Ovary (tissue), 9 donors: ENCODE results near the gene B3GNT7. TPM values are rescaled to one million over a fixed set of nuclear protein-coding genes. Genes with fewer than 3 reads are reported as not detected.

Source experiments
- DNase-seq, 5 donors: peaks; one replicate each; pipeline ENCODE4 v3.0.0-alpha.2; 2019 to 2020
- H3K27ac ChIP-seq, 2 donors: fragments of 200-600 bp; one replicate each; pipeline versions ENCODE4 v1.5.1 to v1.8.0; 2019 to 2022
- H3K27me3 ChIP-seq: fragments of 200-600 bp; one replicate; pipeline ENCODE4 v1.8.0; 2022
- H3K36me3 ChIP-seq: fragments of 200-600 bp; sonication (generic); one replicate; pipeline ENCODE4 v1.5.1; 2019
- H3K4me1 ChIP-seq: one replicate; pipeline ENCODE4 v1.8.1; 2013; ENCODE audit warnings: mild to moderate bottlenecking, moderate library complexity; ENCODE audit not compliant: insufficient read depth
- H3K4me3 ChIP-seq: fragments of 200-600 bp; sonication (generic); one replicate; pipeline ENCODE4 v1.5.1; 2017
- H3K9me3 ChIP-seq, 2 donors: fragments of 200-600 bp in 1 of 2; sonication (generic) in 1 of 2; one replicate each; pipeline versions ENCODE4 v1.5.1 to v1.8.1; 2013 to 2019; ENCODE audit warnings: mild to moderate bottlenecking in 1 of 2, moderate library complexity in 1 of 2
- EP300 ChIP-seq: sonication (generic); formaldehyde crosslinking; IDR thresholded peaks from one replicate; pipeline ENCODE4 v1.6.1; 2017; ENCODE audit warnings: antibody characterized with exemption
- POLR2A ChIP-seq: fragments of 450-650 bp; IDR thresholded peaks from one replicate; pipeline ENCODE4 v1.6.1; 2017; ENCODE audit warnings: antibody characterized with exemption, mild to moderate bottlenecking, moderate library complexity
- WGBS, 3 donors: extraction: QIAGEN DNeasy Blood & Tissue Kit in 1 of 3; methylation state at CpG; one replicate each; pipeline versions ENCODE4 v1.1.5 to v1.1.7; 2013 to 2017; 5-methylcytosine and 5-hydroxymethylcytosine counted together
- intact Hi-C, 4 donors: fragments of 100-400 bp; cut with DNase I; formaldehyde crosslinking; loops; one replicate each; pipeline versions ENCODE4 v1.11.0 to v1.15.1; 2022 to 2023
- polyA plus RNA-seq, 2 donors: library from polyadenylated mRNA; stranded (reverse); fragments of 200-250 nt in 1 of 2; fragments of 350-450 nt in 1 of 2; fragmentation: Illumina TruSeq in 1 of 2; extraction: RNeasy Lipid Tissue Mini Kit (QIAGEN cat#74804) in 1 of 2; gene quantifications; one replicate each; pipeline ENCODE4 v1.2.3, GENCODE V29; 2013 to 2014
- total RNA-seq, 7 donors: library from RNA; depleted of rRNA in 2 of 7; stranded (reverse); fragments of >200 nt in 2 of 7; fragmentation: NEBNext Ultra II Directional in 3 of 7; extraction: Animal tissue kit (Norgen Biotek cat#: 25700) in 3 of 7; gene quantifications; one replicate each; pipeline versions ENCODE4 v1.1.0 to v1.2.4, GENCODE V29; 2016 to 2023
- TF ChIP-seq, protein P1 (sequence below), 3 donors: fragments of 450-650 bp in 2 of 3; fragments of 200-600 bp in 1 of 3; IDR thresholded peaks; one replicate each; pipeline versions ENCODE4 v1.5.1 to v1.8.0; 2016 to 2022; ENCODE audit warnings: antibody characterized with exemption in 3 of 3, mild to moderate bottlenecking in 1 of 3
- donor health status: DM: no; HTN: no; CAD: no; lungs with moderate emphysema.
- donor health status: DM: no; HTN: no; CAD: no.
- donor health status: Bipolar disorder and iron deficiency.
- donor health status: DM: yes; HTN: yes; CAD: no.
- donor health status: DM: no; HTN: no; CAD: no.
- donor health status: DM: yes; HTN: yes; CAD: no.

The B3GNT7 gene
- total and polyA plus RNA-seq, 9 donors: 4.8 to 34.0 (median 24.4) TPM

DNA sequence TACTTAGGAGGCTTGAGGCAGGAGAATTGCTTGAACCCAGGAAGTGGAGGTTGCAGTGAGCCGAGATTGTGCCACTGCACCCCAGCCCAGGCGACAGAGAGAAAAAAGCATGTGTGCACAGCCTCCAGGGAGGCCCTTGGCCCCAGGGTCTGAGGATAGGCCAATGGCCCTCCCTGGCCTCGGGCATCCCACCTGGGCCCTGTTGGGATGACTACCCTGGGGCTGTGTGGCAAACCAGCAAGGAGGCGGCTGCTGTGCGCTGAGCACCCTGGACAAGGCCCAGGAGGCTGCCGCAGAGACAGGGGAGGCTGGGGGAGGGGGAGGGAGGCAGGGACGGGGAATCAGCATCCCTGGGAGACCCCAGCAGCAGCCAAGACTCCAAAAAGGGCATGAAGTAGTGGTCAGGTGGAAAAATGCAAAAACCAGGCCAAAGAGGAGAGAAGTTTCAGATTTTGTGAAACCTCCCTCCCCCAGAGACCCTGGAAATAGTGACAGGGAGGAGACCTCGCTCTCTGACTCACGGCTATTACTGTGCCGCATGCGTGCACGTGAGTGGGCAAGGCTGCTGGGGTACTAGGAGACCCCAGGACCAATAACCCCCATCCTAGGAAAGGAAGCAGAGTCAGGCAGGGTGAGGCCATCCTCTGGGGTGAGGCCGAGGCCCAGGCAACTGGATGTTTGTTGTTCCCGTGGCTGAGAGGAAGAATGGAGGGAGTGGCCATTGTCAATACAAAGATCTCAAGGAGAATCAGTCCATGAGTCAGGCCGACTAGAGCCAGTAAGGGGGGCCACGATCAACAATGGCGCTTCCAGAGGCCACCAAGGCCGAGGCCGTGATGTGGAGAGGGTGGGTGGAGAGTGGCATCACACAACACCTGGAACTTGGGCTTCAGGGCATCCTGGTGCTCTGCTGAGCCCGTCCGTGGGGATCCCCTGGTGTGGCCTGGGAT lies 16.0 kb upstream of the B3GNT7 start:
- H3K36me3 ChIP-seq: no peaks in the 10 kb centered on the region
- DNase-seq: no peak
- WGBS, 3 donors: 88 to 90% (median 89%) methylated on average over 21 of the region's 21 CpGs
- H3K4me1 ChIP-seq: no peaks in the 10 kb centered on the region
- H3K27ac ChIP-seq: no peak overlapping the region
- intact Hi-C loops: no loop called here
- TF ChIP-seq POLR2A (no peak), EP300 (no peak)
- TF ChIP-seq, protein P1, sequence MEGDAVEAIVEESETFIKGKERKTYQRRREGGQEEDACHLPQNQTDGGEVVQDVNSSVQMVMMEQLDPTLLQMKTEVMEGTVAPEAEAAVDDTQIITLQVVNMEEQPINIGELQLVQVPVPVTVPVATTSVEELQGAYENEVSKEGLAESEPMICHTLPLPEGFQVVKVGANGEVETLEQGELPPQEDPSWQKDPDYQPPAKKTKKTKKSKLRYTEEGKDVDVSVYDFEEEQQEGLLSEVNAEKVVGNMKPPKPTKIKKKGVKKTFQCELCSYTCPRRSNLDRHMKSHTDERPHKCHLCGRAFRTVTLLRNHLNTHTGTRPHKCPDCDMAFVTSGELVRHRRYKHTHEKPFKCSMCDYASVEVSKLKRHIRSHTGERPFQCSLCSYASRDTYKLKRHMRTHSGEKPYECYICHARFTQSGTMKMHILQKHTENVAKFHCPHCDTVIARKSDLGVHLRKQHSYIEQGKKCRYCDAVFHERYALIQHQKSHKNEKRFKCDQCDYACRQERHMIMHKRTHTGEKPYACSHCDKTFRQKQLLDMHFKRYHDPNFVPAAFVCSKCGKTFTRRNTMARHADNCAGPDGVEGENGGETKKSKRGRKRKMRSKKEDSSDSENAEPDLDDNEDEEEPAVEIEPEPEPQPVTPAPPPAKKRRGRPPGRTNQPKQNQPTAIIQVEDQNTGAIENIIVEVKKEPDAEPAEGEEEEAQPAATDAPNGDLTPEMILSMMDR (IDR thresholded peaks at IDR 0.05): no peak
- H3K27me3 ChIP-seq: no peaks in the 10 kb centered on the region
- no peaks in the 10 kb centered on the region for H3K9me3 ChIP-seq
- no peak overlapping the region for H3K4me3 ChIP-seq

DNA sequence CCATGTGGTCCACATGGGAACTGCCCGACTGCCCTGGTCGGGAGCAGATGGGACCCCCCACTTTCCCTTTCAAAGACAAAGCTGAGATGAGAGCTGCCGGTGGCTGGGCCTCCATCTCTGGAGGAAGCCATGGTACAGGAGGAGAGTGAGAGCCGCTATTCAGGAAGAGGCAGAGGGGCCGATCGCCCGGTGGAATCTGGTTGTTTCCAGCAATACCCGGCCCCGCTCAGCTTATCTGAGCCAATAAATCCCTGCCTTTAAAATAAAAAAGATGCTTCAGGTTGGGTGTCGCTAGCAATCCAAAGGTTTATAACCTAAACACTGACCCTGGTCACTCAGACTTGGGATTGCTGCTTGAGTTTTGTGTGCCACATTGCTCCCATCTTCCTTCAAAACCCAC lies 15.2 kb upstream of the B3GNT7 start:
- Histone ChIP-seq H3K4me3 (no peak overlapping the region), H3K9me3 (no peaks in the 10 kb centered on the region), H3K36me3 (no peaks in the 10 kb centered on the region), H3K27ac (no peak overlapping the region), H3K4me1 (no peaks in the 10 kb centered on the region), H3K27me3 (no peaks in the 10 kb centered on the region)
- no peak for DNase-seq
- TF ChIP-seq EP300 (no peak), POLR2A (no peak)
- TF ChIP-seq, protein P1 (IDR thresholded peaks at IDR 0.05): no peak
- intact Hi-C loops: no loop called here
- WGBS, 3 donors: 88 to 94% (median 89%) methylated on average over 10 of the region's 10 CpGs

DNA sequence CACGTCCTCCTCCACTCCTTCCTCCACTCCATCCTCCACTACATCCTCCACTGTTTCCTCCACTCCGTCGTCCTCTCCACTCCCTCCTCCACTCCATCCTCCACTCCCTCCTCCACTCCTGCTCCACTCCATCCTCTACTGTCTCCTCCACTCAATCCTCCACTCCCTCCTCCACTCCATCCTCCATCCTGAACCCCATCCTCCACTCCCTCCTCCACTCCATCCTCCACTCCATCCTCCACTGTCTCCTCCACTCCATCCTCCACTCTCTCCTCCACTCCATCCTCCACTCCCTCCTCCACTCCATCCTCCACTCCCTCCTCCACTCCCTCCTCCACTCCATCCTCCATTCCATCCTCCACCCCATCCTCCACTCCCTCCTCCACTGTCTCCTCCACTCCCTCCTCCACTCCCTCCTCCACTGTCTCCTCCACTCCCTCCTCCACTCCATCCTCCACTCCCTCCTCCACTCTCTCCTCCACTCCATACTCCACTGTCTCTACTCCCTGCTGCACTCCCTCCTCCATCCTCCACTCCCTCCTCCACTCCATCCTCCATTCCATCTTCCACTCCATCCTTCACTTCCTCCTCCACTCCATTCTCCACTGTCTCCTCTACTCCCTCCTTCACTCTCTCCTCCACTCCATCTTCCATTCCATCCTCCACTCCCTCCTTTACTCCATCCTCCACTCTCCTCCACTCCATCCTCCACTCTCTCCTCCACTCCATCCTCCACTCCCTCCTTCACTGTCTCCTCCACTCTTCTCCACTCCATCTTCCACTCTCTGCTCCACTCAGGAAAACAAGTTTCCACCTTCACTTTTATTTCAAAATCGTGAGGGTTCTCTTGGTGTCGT lies 14.3 kb upstream of the B3GNT7 start:
- intact Hi-C loops: no loop called here
- DNase-seq: no peak
- Histone ChIP-seq H3K4me1 (no peaks in the 10 kb centered on the region), H3K9me3 (no peaks in the 10 kb centered on the region), H3K27ac (no peak overlapping the region), H3K4me3 (no peak overlapping the region), H3K36me3 (no peaks in the 10 kb centered on the region), H3K27me3 (no peaks in the 10 kb centered on the region)
- TF ChIP-seq, protein P1 (IDR thresholded peaks at IDR 0.05): no peak
- TF ChIP-seq EP300 (no peak), POLR2A (no peak)
- WGBS, 3 donors: 86 to 91% (median 90%) methylated on average over 5 of the region's 5 CpGs

DNA sequence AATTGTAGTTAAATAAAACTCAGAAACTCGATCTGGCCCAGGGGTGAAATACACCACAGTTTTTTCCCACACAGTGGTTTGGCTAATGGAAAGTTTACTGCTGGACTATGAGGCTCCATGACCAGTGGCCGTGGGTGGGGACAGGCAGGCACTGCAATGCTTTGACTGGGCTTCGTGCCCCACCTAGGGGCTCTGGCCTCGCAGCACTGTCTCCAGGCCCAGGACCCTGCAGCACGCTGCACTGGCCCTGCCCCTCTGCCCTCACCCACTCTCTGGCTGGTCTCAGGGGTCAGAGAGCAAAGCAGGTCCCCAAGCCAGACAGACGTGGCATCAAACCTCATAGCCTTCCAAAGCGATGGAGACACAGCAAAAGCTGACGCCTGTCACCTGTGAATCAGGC lies 13.4 kb upstream of the B3GNT7 start:
- Histone ChIP-seq H3K4me3 (no peak overlapping the region), H3K27me3 (no peaks in the 10 kb centered on the region), H3K4me1 (no peaks in the 10 kb centered on the region), H3K36me3 (no peaks in the 10 kb centered on the region), H3K9me3 (no peaks in the 10 kb centered on the region), H3K27ac (no peak overlapping the region)
- no peak for DNase-seq
- WGBS, 3 donors: 86 to 91% (median 91%) methylated on average over 8 of the region's 8 CpGs
- TF ChIP-seq, protein P1 (IDR thresholded peaks at IDR 0.05): no peak
- TF ChIP-seq POLR2A (no peak), EP300 (no peak)
- intact Hi-C loops: no loop called here
